Hematopoietic multipotent progenitor cell treated with erythropoietin and hydrocortisone succinate and interleukin-3 and kit ligand, for 15 days (in vitro differentiated cells): ENCODE results near the gene AATK.

ENCODE experiments used
- DNase-seq: peaks from one replicate; pipeline ENCODE4 v3.0.0-alpha.2; 2015; ENCODE audit warnings: low spot score

The AATK gene

DNA sequence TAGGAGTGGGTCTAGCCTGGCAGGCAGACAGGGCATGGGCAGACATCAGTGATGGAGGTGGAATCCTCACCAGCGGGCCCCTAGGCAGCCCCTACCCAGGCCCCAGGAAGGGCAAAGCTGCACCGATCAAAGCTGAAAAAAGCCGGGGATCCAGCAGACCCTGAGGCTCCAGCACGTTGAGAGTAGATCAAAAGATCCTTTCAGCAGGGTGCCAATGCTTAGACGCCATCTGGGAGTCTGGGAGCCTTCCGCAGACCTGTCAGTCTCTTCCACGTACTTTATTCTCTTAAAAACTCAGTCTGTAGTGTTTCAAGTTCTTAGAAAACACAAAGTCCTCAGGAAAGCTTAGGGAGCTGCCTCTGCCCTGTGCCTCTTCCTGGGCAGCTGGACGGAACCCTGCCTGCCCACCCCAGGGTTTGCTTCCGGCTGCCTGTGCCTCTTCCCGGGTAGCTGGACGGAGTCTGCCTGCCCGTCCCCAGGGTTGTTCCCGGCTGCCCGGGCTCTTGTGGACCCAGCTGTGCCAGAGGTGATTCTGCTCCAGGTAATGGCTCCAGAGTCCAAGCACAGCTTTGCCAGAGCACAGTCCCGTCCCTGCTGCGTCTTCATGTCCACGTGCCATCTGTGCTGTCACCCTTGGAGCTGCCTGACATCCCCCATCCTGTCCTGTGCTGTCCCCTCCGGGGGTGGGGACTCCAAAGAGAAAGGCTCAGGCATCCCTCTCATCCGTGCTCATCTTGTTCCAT lies 51.5 kb downstream of the AATK start:
- DNase-seq: no peak

- no peak for DNase-seq
Observed at GRCh38 chr17:81113158-81113724, 52.8 kb downstream of the AATK start.

GRCh38 chr17:81112450-81112849 lies 53.6 kb downstream of the AATK start:
- no peak for DNase-seq

GRCh38 chr17:81111066-81111465 lies 55.0 kb downstream of the AATK start:
- DNase-seq: no peak

DNA sequence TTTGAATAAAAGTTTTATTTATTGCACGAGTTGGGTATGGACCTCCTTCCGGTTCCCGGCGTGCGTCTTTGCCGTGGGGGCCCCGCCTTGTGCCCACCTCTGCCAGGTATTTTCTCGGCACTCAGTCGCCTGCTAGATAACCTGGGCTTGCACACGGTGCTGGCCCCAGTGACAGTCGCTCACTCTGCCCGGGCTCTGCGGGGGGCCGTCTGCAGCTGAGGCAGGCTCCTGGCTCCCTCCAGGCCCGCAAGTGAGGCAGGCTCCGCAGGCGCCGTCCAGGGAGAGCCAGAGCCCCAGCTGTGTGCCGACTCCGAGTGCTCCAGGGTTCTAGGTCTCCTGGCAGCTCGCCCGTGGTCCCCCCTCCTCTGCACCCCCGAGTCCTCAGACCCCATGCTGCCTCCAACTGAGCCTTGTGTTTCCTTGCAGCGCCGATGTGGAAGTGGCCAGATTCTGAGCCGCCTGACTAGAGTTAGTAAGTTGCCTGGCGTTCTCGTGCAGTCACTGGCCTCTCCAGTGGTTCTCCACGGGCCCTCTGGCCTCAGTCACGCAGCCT lies 55.5 kb downstream of the AATK start:
- DNase-seq: no peak

DNA sequence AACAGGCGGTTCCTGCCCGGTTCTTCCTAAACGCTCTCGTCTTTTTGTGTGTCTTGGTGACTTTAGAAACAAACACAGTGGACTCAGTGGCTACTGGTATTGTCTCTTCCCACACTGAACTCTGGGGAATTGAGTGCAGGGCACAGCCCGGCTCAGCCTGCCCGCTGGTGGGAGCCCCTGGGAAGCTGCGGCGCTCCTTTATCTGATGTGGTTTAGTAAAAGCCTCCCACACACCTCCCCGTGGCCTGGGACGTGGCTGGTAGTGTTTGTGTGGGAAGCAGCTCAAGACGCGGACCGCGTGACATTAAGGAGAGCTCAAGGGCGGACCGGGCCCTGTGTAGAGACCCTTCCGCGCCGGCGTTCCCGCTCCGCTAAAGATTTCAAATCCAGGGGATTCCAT lies 56.1 kb downstream of the AATK start:
- DNase-seq: no peak

- no peak for DNase-seq
Observed at GRCh38 chr17:81108220-81108619, 57.8 kb downstream of the AATK start.

DNA sequence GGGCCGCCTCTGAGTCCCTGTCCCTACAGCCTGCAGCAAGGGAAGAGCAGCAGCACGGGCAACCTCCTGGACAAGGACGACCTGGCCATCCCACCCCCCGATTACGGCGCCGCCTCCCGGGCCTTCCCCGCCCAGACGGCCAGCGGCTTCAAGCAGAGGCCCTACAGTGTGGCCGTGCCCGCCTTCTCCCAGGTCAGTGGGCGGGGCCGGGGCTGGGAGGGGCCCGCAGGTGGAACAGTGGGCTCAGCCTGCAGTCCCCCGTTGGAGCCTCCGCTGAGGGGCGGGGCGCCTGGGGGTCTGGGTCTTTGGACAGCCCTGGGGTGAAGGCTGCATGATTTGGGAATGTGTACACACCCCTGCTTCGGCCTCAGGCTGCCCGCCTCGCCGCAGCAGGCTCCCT lies 59.3 kb downstream of the AATK start:
- DNase-seq: no peak

GRCh38 chr17:81103379-81103778 lies 62.6 kb downstream of the AATK start:
- DNase-seq: no peak

DNA sequence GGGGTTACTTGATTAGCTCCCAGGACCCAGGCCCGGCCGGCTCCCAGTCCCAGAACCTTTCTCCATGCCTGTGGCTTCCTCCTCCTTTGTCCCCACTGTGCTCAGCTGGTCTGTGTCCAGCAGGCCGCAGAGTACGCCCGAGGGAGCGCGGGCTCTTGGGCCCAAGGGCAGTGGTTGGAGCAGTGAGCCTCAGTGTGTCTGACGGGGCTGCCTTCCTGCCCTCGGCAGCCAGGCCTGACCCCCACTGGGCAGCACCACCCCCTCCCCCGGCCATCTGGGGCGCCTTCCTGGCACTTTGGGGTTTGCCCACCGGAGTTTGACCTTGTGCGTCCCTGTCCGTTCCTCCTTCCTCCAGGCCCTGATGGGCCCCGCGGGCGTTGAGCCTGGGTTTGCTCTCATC lies 63.2 kb downstream of the AATK start:
- DNase-seq: no peak

DNA sequence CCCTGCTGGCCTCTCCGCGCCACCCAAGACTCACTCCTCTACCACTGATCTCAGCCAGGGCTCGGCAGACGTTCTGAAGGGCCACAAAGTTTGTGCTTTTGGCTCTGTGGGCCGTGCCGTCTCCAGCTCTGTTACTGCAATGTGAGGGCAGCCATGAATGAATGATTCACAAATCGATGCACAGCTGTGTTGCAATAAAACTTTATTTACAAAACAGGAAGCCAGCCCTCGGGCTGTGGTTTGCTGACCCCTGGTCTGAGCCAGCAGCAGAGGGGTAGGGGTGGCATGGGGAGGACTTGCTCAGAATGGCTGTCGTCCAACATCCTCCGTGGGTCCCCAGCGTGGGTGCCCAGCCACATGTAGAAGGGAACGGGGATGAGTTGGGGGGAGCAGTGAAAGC lies 63.7 kb downstream of the AATK start:
- no peak for DNase-seq

- peak; percentile 77 for DNase-seq
Observed at GRCh38 chr17:81101614-81102306, 64.3 kb downstream of the AATK start.

DNA sequence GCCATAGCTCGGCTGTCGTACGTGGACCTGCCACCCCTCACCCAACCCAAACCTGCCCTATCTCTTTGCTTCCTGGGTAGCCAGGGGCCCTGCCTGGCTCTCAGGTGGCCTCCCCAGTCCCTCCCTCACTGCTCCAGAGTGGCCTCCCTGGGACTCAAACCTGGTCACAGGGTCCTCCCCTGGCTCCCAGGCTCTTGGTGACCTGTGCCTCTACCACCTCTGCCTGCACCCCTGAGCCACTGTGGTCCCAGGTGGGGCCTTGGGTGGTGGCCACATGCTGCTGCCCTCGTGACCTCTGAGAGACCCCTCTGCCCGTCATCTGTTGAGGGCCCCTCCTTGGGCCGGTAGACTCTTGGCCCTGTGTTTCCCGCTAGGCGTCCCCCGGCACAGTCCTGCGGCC lies 65.4 kb downstream of the AATK start:
- no peak for DNase-seq

DNA sequence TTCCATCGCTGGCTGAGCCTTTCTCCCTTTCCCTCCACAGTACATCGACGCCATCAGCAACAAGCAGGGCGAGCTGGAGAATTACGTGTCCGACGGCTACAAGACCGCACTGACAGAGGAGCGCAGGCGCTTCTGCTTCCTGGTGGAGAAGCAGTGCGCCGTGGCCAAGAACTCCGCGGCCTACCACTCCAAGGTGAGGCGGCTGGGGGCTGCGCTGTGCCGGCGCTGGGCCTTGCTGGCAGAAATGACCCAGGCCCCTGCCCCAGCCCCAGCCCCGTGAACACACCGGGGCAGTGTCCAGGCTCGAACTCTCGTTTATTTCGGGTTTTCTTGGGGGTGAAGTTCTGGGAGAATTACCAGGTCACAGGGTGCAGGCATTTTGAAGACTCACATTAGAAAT lies 66.1 kb downstream of the AATK start:
- DNase-seq: no peak

DNA sequence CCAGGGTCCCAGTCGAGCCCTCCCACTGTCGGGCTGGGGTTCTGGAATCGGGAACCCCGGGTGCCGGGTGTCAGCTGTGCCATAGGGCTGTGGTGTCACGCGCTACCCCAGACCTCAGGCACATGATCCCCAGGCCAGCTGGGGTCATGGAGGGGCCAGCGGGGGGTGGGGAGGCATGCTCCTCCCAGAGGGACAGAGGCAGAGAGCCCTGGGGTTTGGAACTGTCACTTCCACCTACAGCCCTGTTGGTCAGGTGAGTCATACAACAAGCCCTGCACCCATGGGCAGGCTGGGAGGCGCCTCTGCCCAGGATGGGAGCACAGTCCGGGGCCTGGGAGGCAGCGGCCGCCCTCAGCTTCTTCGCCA lies 68.1 kb downstream of the AATK start:
- no peak for DNase-seq

- DNase-seq: peak; percentile 22
Observed at GRCh38 chr17:81097134-81097942, 68.7 kb downstream of the AATK start.

- no peak for DNase-seq
Observed at GRCh38 chr17:81096741-81097133, 69.3 kb downstream of the AATK start.

- DNase-seq: no peak
Observed at GRCh38 chr17:81095383-81095762, 70.6 kb downstream of the AATK start.

GRCh38 chr17:81094509-81095382 lies 71.3 kb downstream of the AATK start:
- no peak for DNase-seq

DNA sequence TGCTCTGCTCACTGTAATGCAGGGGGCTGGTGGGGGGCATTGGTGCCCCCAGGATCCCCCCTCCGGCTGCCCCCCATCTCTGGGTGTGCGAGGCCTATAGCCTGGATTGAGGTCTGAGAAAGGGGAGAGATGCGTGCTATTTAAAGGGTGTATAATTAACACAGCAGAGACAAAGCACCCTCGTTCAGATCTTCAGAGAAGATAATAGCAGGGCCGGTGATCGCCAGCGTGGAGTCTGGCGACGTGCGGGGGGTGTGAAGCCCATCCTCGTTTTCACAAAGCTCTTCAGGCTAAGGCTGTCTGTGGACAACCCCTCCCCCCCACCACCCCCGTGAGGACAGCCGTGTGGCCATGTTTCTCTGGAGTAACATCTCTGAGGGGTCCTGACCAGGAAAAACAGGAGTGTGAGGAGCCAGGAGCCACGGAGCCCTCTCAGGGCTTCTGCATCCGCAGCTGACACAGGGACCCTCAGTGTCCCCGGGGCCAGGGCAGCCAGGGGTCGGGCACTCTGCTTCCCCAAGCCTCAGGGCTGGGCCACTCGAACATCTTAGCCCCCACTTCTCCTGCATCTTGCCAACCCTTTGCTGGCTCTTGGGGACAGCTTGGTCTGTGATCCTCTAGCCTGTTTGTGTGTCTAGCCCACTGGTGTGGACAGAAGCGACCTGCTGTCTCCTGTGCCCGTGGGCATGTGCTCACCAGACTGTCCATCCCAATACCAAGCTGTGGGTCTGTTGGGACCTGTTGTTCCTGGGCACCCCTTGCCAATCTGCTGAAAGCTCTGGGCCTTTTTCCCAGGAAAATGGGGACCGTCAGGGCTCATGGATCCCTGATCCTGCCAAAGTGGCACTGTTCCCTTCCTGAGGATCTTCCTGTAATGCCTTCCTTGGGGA lies 72.2 kb downstream of the AATK start:
- no peak for DNase-seq
